A549 (cell line): ENCODE measurements around the gene COQ7. TPM values are rescaled to one million over a fixed set of nuclear protein-coding genes. Genes with fewer than 3 reads are reported as not detected.

Experiments
- ATAC-seq, 2 experiments: fragments of 200-7000 bp in 1 of 2; fragments of >200 bp in 1 of 2; cut with Nextera tagmentation in 1 of 2; cut with Tn5 transposase in 1 of 2; 3 replicates each; pipeline versions ENCODE4 v1.8.0 to v1.9.1; 2018 to 2020; ENCODE audit warnings: mild to moderate bottlenecking in 1 of 2, moderate library complexity in 1 of 2
- CTCF ChIA-PET: fragments of 300-600 bp; sonication (Branson Sonifier 250); formaldehyde crosslinking; extraction: SDS; loops from one replicate; lab custom pipeline; 2021; ENCODE audit warnings: antibody characterized with exemption, inconsistent platforms; lab: Yijun Ruan, JAX
- POLR2A ChIA-PET: fragments of 350-600 bp; formaldehyde crosslinking; extraction: SDS; loops from one replicate; lab custom pipeline; 2021; ENCODE audit warnings: antibody characterized with exemption, inconsistent platforms; lab: Yijun Ruan, JAX
- DNase-seq, 2 experiments: peaks; one replicate each; pipeline versions ENCODE4 v3.0.0 to v3.0.0-alpha.2; 2011 to 2016; ENCODE audit warnings: low read depth in 1 of 2, low spot score in 1 of 2
- FAIRE-seq: peaks from 2 replicates; lab custom pipeline; 2011; peaks lifted over from hg19 to GRCh38; lab: Jason Lieb, UNC
- H3K27ac ChIP-seq, 2 experiments: fragments of >200 bp; sonication (Bioruptor Twin); formaldehyde crosslinking; 3 replicates each; pipeline ENCODE4 v1.5.1; 2016 to 2017
- H3K4me1 ChIP-seq: fragments of >200 bp; sonication (Bioruptor Twin); formaldehyde crosslinking; 3 replicates; pipeline ENCODE4 v1.6.1; 2016
- H3K4me2 ChIP-seq: fragments of >200 bp; sonication (Bioruptor Twin); formaldehyde crosslinking; 3 replicates; pipeline ENCODE4 v1.6.1; 2016
- H3K4me3 ChIP-seq: fragments of >200 bp; sonication (Bioruptor Twin); formaldehyde crosslinking; 3 replicates; pipeline ENCODE4 v1.5.1; 2016
- H3K9me3 ChIP-seq: fragments of >200 bp; sonication (Bioruptor Twin); formaldehyde crosslinking; 3 replicates; pipeline ENCODE4 v1.6.1; 2016
- ATOH8 ChIP-seq: fragments of 250-450 bp; sonication (Bioruptor Pico); IDR thresholded peaks from 2 replicates; pipeline ENCODE4 v1.5.0; 2020; ENCODE audit warnings: low read depth, mild to moderate bottlenecking, moderate library complexity
- BHLHE40 ChIP-seq: IDR thresholded peaks from 2 replicates; pipeline ENCODE4 v1.6.1; 2012; ENCODE audit warnings: low read depth, low read length, inconsistent platforms
- CBX2 ChIP-seq: fragments of 200-600 bp; sonication (generic); IDR thresholded peaks from 2 replicates; pipeline ENCODE4 v1.6.1; 2016; ENCODE audit warnings: low read depth, mild to moderate bottlenecking, borderline replicate concordance
- CEBPB ChIP-seq, 2 experiments: fragments of >200 bp in 1 of 2; sonication (Bioruptor Twin) in 1 of 2; formaldehyde crosslinking in 1 of 2; IDR thresholded peaks; 2 replicates each; pipeline ENCODE4 v1.6.1; 2012 to 2016
- CHD2 ChIP-seq: fragments of 150-350 bp; IDR thresholded peaks from 2 replicates; pipeline ENCODE4 v1.6.1; 2014; ENCODE audit warnings: low read length; ENCODE audit not compliant: partially characterized antibody
- EHF ChIP-seq: fragments of 250-450 bp; sonication (Bioruptor Pico); IDR thresholded peaks from 2 replicates; pipeline ENCODE4 v1.5.0; 2020; ENCODE audit warnings: mild to moderate bottlenecking
- FOXS1 ChIP-seq: fragments of 250-450 bp; sonication (Bioruptor Pico); IDR thresholded peaks from 2 replicates; pipeline ENCODE4 v1.5.0; 2020; ENCODE audit warnings: mild to moderate bottlenecking, moderate library complexity
- HDAC2 ChIP-seq: fragments of 200-600 bp; sonication (generic); IDR thresholded peaks from 2 replicates; pipeline ENCODE4 v1.6.1; 2016
- HMGXB4 ChIP-seq: fragments of 250-450 bp; sonication (Bioruptor Pico); IDR thresholded peaks from 2 replicates; pipeline ENCODE4 v1.5.0; 2021; ENCODE audit warnings: mild to moderate bottlenecking, moderate library complexity, borderline replicate concordance
- HOXA7 ChIP-seq: fragments of 250-450 bp; sonication (Bioruptor Pico); IDR thresholded peaks from 2 replicates; pipeline ENCODE4 v1.5.0; 2020; ENCODE audit warnings: mild to moderate bottlenecking, moderate library complexity
- JUN ChIP-seq, 2 experiments: fragments of >200 bp; sonication (Bioruptor Twin); formaldehyde crosslinking; IDR thresholded peaks; 2 replicates in 1 of 2; 3 replicates in 1 of 2; pipeline ENCODE4 v1.6.1; 2016 to 2017
- KDM1A ChIP-seq: fragments of 200-600 bp; sonication (generic); IDR thresholded peaks from 2 replicates; pipeline ENCODE4 v1.6.1; 2016; ENCODE audit warnings: low read depth, mild to moderate bottlenecking
- MAZ ChIP-seq: fragments of 150-350 bp; IDR thresholded peaks from 2 replicates; pipeline ENCODE4 v1.6.1; 2014; ENCODE audit warnings: antibody characterized with exemption, low read depth, low read length, borderline replicate concordance
- MYC ChIP-seq: IDR thresholded peaks from 2 replicates; pipeline ENCODE4 v1.6.1; 2012; ENCODE audit warnings: mild to moderate bottlenecking, inconsistent platforms, low read length, improper control_type of control experiment, borderline replicate concordance
- RCOR1 ChIP-seq: fragments of 150-350 bp; IDR thresholded peaks from 2 replicates; pipeline ENCODE4 v1.6.1; 2014; ENCODE audit warnings: antibody characterized with exemption, low read length, low read depth
- SREBF2 ChIP-seq: fragments of 450-650 bp; IDR thresholded peaks from 2 replicates; pipeline ENCODE4 v1.6.1; 2014; ENCODE audit warnings: mild to moderate bottlenecking, moderate library complexity
- TFCP2L1 ChIP-seq: fragments of 250-450 bp; sonication (Bioruptor Pico); IDR thresholded peaks from 2 replicates; pipeline ENCODE4 v1.5.0; 2021; ENCODE audit warnings: mild to moderate bottlenecking
- TP53 ChIP-seq: fragments of 250-450 bp; sonication (Bioruptor Pico); IDR thresholded peaks from 2 replicates; pipeline ENCODE4 v1.5.0; 2021; ENCODE audit warnings: mild to moderate bottlenecking, moderate library complexity
- USF2 ChIP-seq: fragments of 450-650 bp; IDR thresholded peaks from 2 replicates; pipeline ENCODE4 v1.6.1; 2014; ENCODE audit warnings: antibody characterized with exemption
- ZC3H11A ChIP-seq: fragments of 450-650 bp; IDR thresholded peaks from 2 replicates; pipeline ENCODE4 v1.6.1; 2014; ENCODE audit warnings: antibody characterized with exemption, mild to moderate bottlenecking
- WGBS: methylation state at CpG from one replicate; pipeline ENCODE4 v1.1.6; 2017; ENCODE audit errors: missing lambda C conversion rate; 5-methylcytosine and 5-hydroxymethylcytosine counted together
- polyA plus RNA-seq, 4 experiments: library from polyadenylated mRNA; depleted of rRNA in 3 of 4; stranded (reverse); fragments of >200 nt; fragmentation: RNase III in 1 of 4; extraction: RNeasy Plus Mini Kit Qiagen cat#74134 plus additional on column Dnase treatment in 1 of 4; gene quantifications; 2 replicates in 3 of 4; 3 replicates in 1 of 4; pipeline ENCODE4 v1.2.3, GENCODE V29; 2011 to 2017

Gene COQ7
- polyA plus RNA-seq, 2 of the 4 experiments (the other 2 are of a cell fraction): 16.3 to 23.8 TPM

- WGBS: 67% methylated on average over 4 of the region's 4 CpGs
- FAIRE-seq (no peak), DNase-seq (no peak), ATAC-seq (peak in 1 of 2 experiments; percentile 45; a peak in 1 of 6 replicates)
- TF ChIP-seq CEBPB (IDR thresholded peaks at IDR 0.05) (no peak), RCOR1 (no peak), JUN (IDR thresholded peaks at IDR 0.05) (no peak), SREBF2 (no peak), EHF (CRISPR knock-in tag) (no peak), TP53 (no peak), TFCP2L1 (no peak), HOXA7 (CRISPR knock-in tag) (no peak), ZC3H11A (no peak), MYC (no peak)
- Histone ChIP-seq H3K9me3 (0 out of 3 replicates have a peak, but pooled peaks cover 3% of the 10 kb centered on the region), H3K4me1 (no peaks in the 10 kb centered on the region), H3K4me3 (no peak overlapping the region), H3K27ac (no peak overlapping the region), H3K4me2 (no peak overlapping the region)
- ChIA-PET CTCF (interaction anchor here (2.3 kb wide), 1 partner anchor 48 kb away, joined by 10 read pairs; the partner anchor contains the start of gene TMC7), POLR2A (no interaction called here)
Observed at GRCh38 chr16:19031738-19032137, 35.7 kb upstream of the COQ7 start.

GRCh38 chr16:19033761-19034160, 33.7 kb upstream of the COQ7 start:
- no peak for DNase-seq
- POLR2A ChIA-PET: no interaction called here
- H3K4me3 ChIP-seq: no peak overlapping the region
- 94% methylated on average over 1 of the region's 1 CpG for WGBS
- ATAC-seq: no peak
- TF ChIP-seq CHD2 (no peak), SREBF2 (no peak), HMGXB4 (CRISPR knock-in tag) (no peak), MAZ (no peak), BHLHE40 (no peak), ATOH8 (CRISPR knock-in tag) (no peak), CBX2 (no peak), KDM1A (no peak)
- TF ChIP-seq, all 56 proteins: peak for 0
- no peak for FAIRE-seq
- Histone ChIP-seq H3K4me1 (no peaks in the 10 kb centered on the region), H3K4me2 (no peak overlapping the region), H3K9me3 (0 out of 3 replicates have a peak, but pooled peaks cover 3% of the 10 kb centered on the region), H3K27ac (no peak overlapping the region)
- CTCF ChIA-PET: interaction anchor here (1.0 kb wide), 1 partner anchor 51 kb away, joined by 3 read pairs; no protein-coding TSS in a partner anchor

- ATAC-seq (no peak; a peak in 1 of 6 replicates), FAIRE-seq (no peak), DNase-seq (no peak)
- POLR2A ChIA-PET: no interaction called here
- Histone ChIP-seq H3K4me3 (no peak overlapping the region), H3K27ac (no peak overlapping the region), H3K4me2 (no peak overlapping the region), H3K9me3 (0 out of 3 replicates have a peak, but pooled peaks cover 3% of the 10 kb centered on the region), H3K4me1 (no peaks in the 10 kb centered on the region)
- 100% methylated on average over 2 of the region's 2 CpGs for WGBS
- TF ChIP-seq FOXS1 (CRISPR knock-in tag): no peak
- no peak for TF ChIP-seq MAZ
- no peak for TF ChIP-seq USF2
- no peak for TF ChIP-seq HDAC2
- CTCF ChIA-PET: interaction anchor here (0.6 to 2.4 kb wide), 2 partner anchors 57 to 193 kb away, joined by 3 to 14 read pairs; partner anchors contain the start of gene TMC7
Observed at GRCh38 chr16:19040400-19040799, 27.0 kb upstream of the COQ7 start.
